Heart right ventricle (tissue), 16 donors: Measurements from ENCODE around the gene PRDM8. TPM values are rescaled to one million over a fixed set of nuclear protein-coding genes. Genes with fewer than 3 reads are reported as not detected.
"Not testable (repeated sequence)": the region's sequence is repeated elsewhere in the genome, so short reads cannot be mapped to it uniquely, and the experiment has no call there.

ENCODE experiments used
- ATAC-seq, 8 donors: fragments of 200-7000 bp; cut with Tn5 transposase; one replicate each; pipeline ENCODE4 v1.9.1; 2020; ENCODE audit warnings: mild to moderate bottlenecking in 8 of 8, moderate library complexity in 8 of 8, moderate number of reproducible peaks in 1 of 8
- DNase-seq, 2 donors: peaks; one replicate each; pipeline ENCODE4 v3.0.0-alpha.2; 2020
- H3K27ac ChIP-seq, 10 donors: fragments of 200-600 bp; sonication (generic) in 2 of 10; one replicate each; pipeline versions ENCODE4 v1.5.0 to v1.8.0; 2020 to 2022; ENCODE audit warnings: mild to moderate bottlenecking in 3 of 10
- H3K27me3 ChIP-seq, 7 donors: fragments of 200-600 bp; one replicate each; pipeline ENCODE4 v1.8.0; 2021 to 2022; ENCODE audit warnings: mild to moderate bottlenecking in 2 of 7
- H3K36me3 ChIP-seq, 9 donors: fragments of 200-600 bp; sonication (generic) in 1 of 9; one replicate each; pipeline versions ENCODE4 v1.5.0 to v1.8.0; 2020 to 2022; ENCODE audit warnings: mild to moderate bottlenecking in 2 of 9
- H3K4me1 ChIP-seq, 9 donors: fragments of 200-600 bp; sonication (generic) in 1 of 9; one replicate each; pipeline versions ENCODE4 v1.5.0 to v1.8.0; 2020 to 2022; ENCODE audit warnings: mild to moderate bottlenecking in 4 of 9
- H3K4me3 ChIP-seq, 10 donors: fragments of 200-600 bp; sonication (generic) in 2 of 10; one replicate each; pipeline versions ENCODE4 v1.5.0 to v1.8.0; 2020 to 2022; ENCODE audit warnings: mild to moderate bottlenecking in 7 of 10, moderate library complexity in 2 of 10
- H3K9me3 ChIP-seq, 11 donors: fragments of 200-600 bp in 10 of 11; sonication (generic) in 2 of 11; one replicate each; pipeline versions ENCODE4 v1.5.0 to v1.8.0; 2013 to 2022; ENCODE audit warnings: mild to moderate bottlenecking in 2 of 11, control low read depth in 1 of 11, moderate library complexity in 1 of 11
- CTCF ChIP-seq, 9 donors: fragments of 200-600 bp; sonication (generic) in 2 of 9; IDR thresholded peaks; one replicate each; pipeline versions ENCODE4 v1.5.0 to v1.8.0; 2021 to 2022; ENCODE audit warnings: antibody characterized with exemption in 9 of 9, mild to moderate bottlenecking in 5 of 9, moderate library complexity in 1 of 9
- WGBS, 2 donors: extraction: QIAGEN DNeasy Blood & Tissue Kit; methylation state at CpG; one replicate each; pipeline ENCODE4 v1.1.7; 2013; ENCODE audit warnings: inconsistent platforms in 1 of 2; 5-methylcytosine and 5-hydroxymethylcytosine counted together
- intact Hi-C, 10 donors: fragments of 100-400 bp; cut with DNase I; formaldehyde crosslinking; loops; one replicate each; pipeline versions ENCODE4 v1.11.1 to v1.14.2; 2022
- polyA plus RNA-seq, 2 donors: library from polyadenylated mRNA; stranded (reverse); fragments of 200-250 nt; gene quantifications; one replicate each; pipeline ENCODE4 v1.2.3, GENCODE V29; 2013
- total RNA-seq, 10 donors: library from RNA; stranded (reverse); fragmentation: NEBNext Ultra II Directional in 3 of 10; extraction: Animal tissue kit (Norgen Biotek cat#: 25700) in 3 of 10; gene quantifications; one replicate each; pipeline versions ENCODE4 v1.2.1 to v1.2.4, GENCODE V29; 2021 to 2023
- donor health status: Arrhythmogenic right ventricular cardiomyopathy.
- donor health status: ischemic (EF 13 %, LVEDD 7.1; RV severe dilation, severe dysfunction).
- donor health status: healthy with polysubstance abuse.
- donor health status: DM: no; HTN: yes; CAD: no.
- donor health status: DM: no; HTN: no; CAD: no.
- donor health status: ischemic (EF 25% LVEDD 6.9; RV normal size, moderate dysfunction).
- donor health status: ischemic (EF 25% LVEDD 5.7; RV mildly dilated, moderate dysfunction).
- donor health status: healthy.
- donor health status: DM: yes; HTN: yes; CAD: no.
- donor health status: Ischemic cardiomyopathy.
- donor health status: ischemic (EF 35%, LVEDD 5.7; RV mildly dilated, moderate dysfunction).
- donor health status: nonischemic (EF 11% LVEDD 7.7; RV severe dilation, severe dysfunction).
- donor health status: DM: yes; HTN: yes; CAD: no.
- donor health status: PGD.
- donor health status: ischemic (EF 29% LVEDD 5.4; RV normal size, mild dysfunction).
- donor health status: nonischemic (EF 23%, LVEDD 6.1; RV moderate dilation, normal function).

Gene PRDM8
- total and polyA plus RNA-seq, 12 donors = 0.23 to 1.9 (median 0.67) TPM

DNA sequence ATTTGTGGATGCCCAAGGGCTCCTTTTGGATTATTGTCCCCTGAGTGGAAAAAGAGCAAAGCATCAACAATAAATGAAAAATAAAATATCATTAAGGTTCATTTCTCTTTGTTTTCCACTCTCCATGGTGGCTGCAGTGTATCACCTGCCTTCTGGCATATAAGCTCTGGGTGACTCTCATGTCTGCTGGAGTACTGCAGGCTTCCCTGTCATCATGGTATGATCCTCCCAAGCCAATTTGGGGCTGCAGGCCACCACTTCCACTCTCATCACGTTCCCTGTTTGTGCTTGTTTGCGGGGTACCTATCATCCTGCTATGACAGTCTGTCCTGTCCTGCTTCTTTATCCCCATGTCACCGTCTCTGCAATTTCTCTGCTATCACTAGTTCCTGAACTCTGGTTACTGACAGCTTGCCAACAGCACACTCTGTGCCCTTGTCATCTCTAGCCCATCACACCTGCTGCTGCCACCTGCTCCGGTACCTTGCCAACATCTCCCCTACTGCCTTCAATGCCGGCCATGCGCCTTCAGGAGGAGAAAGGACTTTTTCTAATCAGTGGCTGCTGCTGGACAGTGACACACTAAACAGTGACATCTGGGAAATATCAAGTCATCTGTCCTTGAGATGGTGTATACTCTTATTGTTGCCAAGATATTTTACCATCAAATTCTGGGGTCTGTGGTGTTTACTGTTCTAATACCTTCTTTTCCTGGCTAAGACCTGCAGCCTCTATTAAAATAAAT, 46.1 kb downstream of the PRDM8 start:
- intact Hi-C loops = no loop called here
- Histone ChIP-seq H3K4me3 (no peak overlapping the region), H3K4me1 (no peaks in the 10 kb centered on the region), H3K27me3 (peaks cover 0 to 36% (median 17%) of the 10 kb centered on the region in 7 donors), H3K27ac (no peak overlapping the region), H3K36me3 (no peaks in the 10 kb centered on the region), H3K9me3 (no peaks in the 10 kb centered on the region)
- DNase-seq = no peak
- 27 to 42% methylated on average over 6 of the region's 6 CpGs for WGBS, 2 donors
- peak in 1 of 8 donors; percentile 44 for ATAC-seq
- TF ChIP-seq CTCF (IDR thresholded peaks at IDR 0.05) = no peak

GRCh38 chr4:80247484-80247883, 50.2 kb downstream of the PRDM8 start:
- H3K27me3 ChIP-seq = peaks cover 0 to 40% (median 21%) of the 10 kb centered on the region in 7 donors
- ATAC-seq, H3K4me3 ChIP-seq, intact Hi-C loops, H3K4me1 ChIP-seq, DNase-seq, H3K27ac ChIP-seq, H3K36me3 ChIP-seq, H3K9me3 ChIP-seq: not testable (repeated sequence)
- 95 to 96% methylated on average over 1 of the region's 1 CpG for WGBS, 2 donors

DNA sequence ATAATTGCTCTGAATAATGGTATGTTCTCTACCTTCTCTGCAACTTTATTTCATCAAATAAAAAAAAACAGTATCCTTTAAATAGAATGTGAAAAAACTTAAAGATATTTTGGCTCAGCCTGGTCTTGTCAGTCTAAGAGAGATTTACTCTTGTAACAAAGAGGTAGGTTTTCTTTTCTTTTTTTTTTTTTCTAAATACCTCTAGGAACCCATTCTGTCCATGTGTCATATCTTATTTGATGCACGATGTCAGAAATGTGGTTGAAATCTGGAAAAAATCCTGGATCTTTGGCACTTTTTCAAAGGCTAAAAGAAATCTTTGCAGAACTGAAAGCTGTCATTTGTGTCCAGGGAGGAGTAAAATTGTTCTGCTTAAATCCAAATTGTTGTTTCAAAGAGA, 51.8 kb downstream of the PRDM8 start:
- ATAC-seq = no peak
- no peak for TF ChIP-seq CTCF (IDR thresholded peaks at IDR 0.05)
- Histone ChIP-seq H3K4me3 (no peak overlapping the region), H3K36me3 (no peaks in the 10 kb centered on the region), H3K4me1 (no peaks in the 10 kb centered on the region), H3K9me3 (no peaks in the 10 kb centered on the region), H3K27me3 (peaks cover 0 to 47% (median 14%) of the 10 kb centered on the region in 7 donors), H3K27ac (no peak overlapping the region)
- intact Hi-C loops = no loop called here
- DNase-seq = no peak
- WGBS, 2 donors = 51 to 60% methylated on average over 1 of the region's 1 CpG

- DNase-seq = no peak
- Histone ChIP-seq H3K36me3 (no peaks in the 10 kb centered on the region), H3K9me3 (no peaks in the 10 kb centered on the region), H3K4me3 (no peak overlapping the region), H3K27ac (no peak overlapping the region), H3K27me3 (peaks cover 0 to 48% (median 12%) of the 10 kb centered on the region in 7 donors), H3K4me1 (no peaks in the 10 kb centered on the region)
- no peak for TF ChIP-seq CTCF (IDR thresholded peaks at IDR 0.05)
- intact Hi-C loops = no loop called here
- ATAC-seq = no peak
Measured at GRCh38 chr4:80252427-80252826, 55.1 kb downstream of the PRDM8 start.

DNA sequence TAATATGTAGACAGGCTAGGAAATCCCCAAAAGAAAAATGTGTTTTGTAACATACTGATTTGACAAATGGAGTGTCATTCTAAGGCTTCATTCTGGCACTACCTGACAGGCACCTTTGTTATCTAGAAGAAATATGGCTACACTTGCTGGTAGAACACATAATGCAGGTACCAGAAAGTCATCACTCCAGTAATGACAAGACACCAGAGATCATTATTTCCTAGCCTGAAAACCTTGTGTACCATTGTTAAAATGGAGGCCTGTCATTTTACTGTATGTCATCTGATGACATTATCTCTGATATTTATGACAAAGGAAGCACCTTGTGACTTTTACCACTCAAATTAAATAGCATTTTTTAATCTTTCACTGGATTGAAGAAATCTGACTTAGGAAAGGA, 55.6 kb downstream of the PRDM8 start:
- no peaks in the 10 kb centered on the region for H3K9me3 ChIP-seq
- no peaks in the 10 kb centered on the region for H3K4me1 ChIP-seq
- no peak overlapping the region for H3K4me3 ChIP-seq
- H3K27ac ChIP-seq = no peak overlapping the region
- no peak for TF ChIP-seq CTCF (IDR thresholded peaks at IDR 0.05)
- intact Hi-C loops = no loop called here
- DNase-seq = no peak
- H3K27me3 ChIP-seq = peaks cover 0 to 48% (median 13%) of the 10 kb centered on the region in 7 donors
- ATAC-seq = no peak
- H3K36me3 ChIP-seq = no peaks in the 10 kb centered on the region
